D721Med (cell line): ENCODE data around the gene PTCHD4.

Source experiments
- DNase-seq: peaks from one replicate; pipeline ENCODE4 v3.0.0; 2011; ENCODE audit warnings: low spot score; ENCODE audit not compliant: insufficient read length
- FAIRE-seq: peaks from 2 replicates; lab custom pipeline; 2011; peaks lifted over from hg19 to GRCh38; lab: Jason Lieb, UNC
- CTCF ChIP-seq: IDR thresholded peaks from 2 replicates; pipeline ENCODE4 v1.5.1; 2012; ENCODE audit warnings: mild to moderate bottlenecking, control low read depth; ENCODE audit not compliant: insufficient read depth; ENCODE audit errors: missing control alignments

Gene PTCHD4

GRCh38 chr6:48098923-48099322, 12.1 kb downstream of the PTCHD4 start:
- no peak for FAIRE-seq
- no peak for TF ChIP-seq CTCF
- no peak for DNase-seq

GRCh38 chr6:48092550-48093217, 18.3 kb downstream of the PTCHD4 start:
- TF ChIP-seq CTCF: no peak
- DNase-seq (no peak), FAIRE-seq (no peak)

GRCh38 chr6:48090546-48090945, 20.5 kb downstream of the PTCHD4 start:
- FAIRE-seq: no peak
- no peak for TF ChIP-seq CTCF
- no peak for DNase-seq

- peak; percentile 37 for TF ChIP-seq CTCF
- no peak for FAIRE-seq
- no peak for DNase-seq
These were observed 23.5 kb downstream of the PTCHD4 start for GRCh38 chr6:48087448-48087847.

- FAIRE-seq: no peak
- no peak for DNase-seq
- no peak for TF ChIP-seq CTCF
These were observed 24.8 kb downstream of the PTCHD4 start for GRCh38 chr6:48086187-48086586.

GRCh38 chr6:48085131-48085741, 25.8 kb downstream of the PTCHD4 start:
- FAIRE-seq: peak; percentile 44

More at GRCh38 chr6:48085131-48085741, 25.8 kb downstream of the PTCHD4 start:
- TF ChIP-seq CTCF: no peak
- no peak for DNase-seq
